A549 (cell line): ENCODE data around the gene ANKRD40. TPM values are rescaled to one million over a fixed set of nuclear protein-coding genes. Genes with fewer than 3 reads are reported as not detected.
A peak's percentile ranks its signal among the peaks of the same experiment; 100 is the strongest.

Experiments
- ATOH8 ChIP-seq: fragments of 250-450 bp; sonication (Bioruptor Pico); IDR thresholded peaks from 2 replicates; pipeline ENCODE4 v1.5.0; 2020; ENCODE audit warnings: low read depth, mild to moderate bottlenecking, moderate library complexity
- BHLHE40 ChIP-seq: IDR thresholded peaks from 2 replicates; pipeline ENCODE4 v1.6.1; 2012; ENCODE audit warnings: low read depth, low read length, inconsistent platforms
- CBX2 ChIP-seq: fragments of 200-600 bp; sonication (generic); IDR thresholded peaks from 2 replicates; pipeline ENCODE4 v1.6.1; 2016; ENCODE audit warnings: low read depth, mild to moderate bottlenecking, borderline replicate concordance
- CBX8 ChIP-seq: fragments of 200-600 bp; sonication (generic); IDR thresholded peaks from 2 replicates; pipeline ENCODE4 v1.6.1; 2016
- CHD2 ChIP-seq: fragments of 150-350 bp; IDR thresholded peaks from 2 replicates; pipeline ENCODE4 v1.6.1; 2014; ENCODE audit warnings: low read length; ENCODE audit not compliant: partially characterized antibody
- CHD4 ChIP-seq: fragments of 200-600 bp; sonication (generic); IDR thresholded peaks from 2 replicates; pipeline ENCODE4 v1.6.1; 2016; ENCODE audit warnings: antibody characterized with exemption, mild to moderate bottlenecking, borderline replicate concordance
- CTCF ChIP-seq: fragments of >200 bp; sonication (Bioruptor Twin); formaldehyde crosslinking; IDR thresholded peaks from 3 replicates; pipeline ENCODE4 v1.5.1; 2016
- E2F6 ChIP-seq: IDR thresholded peaks from 2 replicates; pipeline ENCODE4 v1.6.1; 2012; ENCODE audit warnings: low read depth, borderline replicate concordance
- EHF ChIP-seq: fragments of 250-450 bp; sonication (Bioruptor Pico); IDR thresholded peaks from 2 replicates; pipeline ENCODE4 v1.5.0; 2020; ENCODE audit warnings: mild to moderate bottlenecking
- ELK1 ChIP-seq: fragments of 150-350 bp; IDR thresholded peaks from 2 replicates; pipeline ENCODE4 v1.6.1; 2014; ENCODE audit warnings: low read depth, mild to moderate bottlenecking, low read length
- EP300 ChIP-seq, 2 experiments: fragments of >200 bp; sonication (Bioruptor Twin); formaldehyde crosslinking; IDR thresholded peaks; 2 replicates in 1 of 2; 3 replicates in 1 of 2; pipeline ENCODE4 v1.6.1; 2016 to 2017
- FOSB ChIP-seq: fragments of 250-450 bp; sonication (Bioruptor Pico); IDR thresholded peaks from 2 replicates; pipeline ENCODE4 v1.5.0; 2020; ENCODE audit warnings: mild to moderate bottlenecking, moderate library complexity
- FOXS1 ChIP-seq: fragments of 250-450 bp; sonication (Bioruptor Pico); IDR thresholded peaks from 2 replicates; pipeline ENCODE4 v1.5.0; 2020; ENCODE audit warnings: mild to moderate bottlenecking, moderate library complexity
- GATA3 ChIP-seq: IDR thresholded peaks from 2 replicates; pipeline ENCODE4 v1.6.1; 2012; ENCODE audit warnings: borderline replicate concordance
- HDAC2 ChIP-seq: fragments of 200-600 bp; sonication (generic); IDR thresholded peaks from 2 replicates; pipeline ENCODE4 v1.6.1; 2016
- HES2 ChIP-seq: fragments of >200 bp; sonication (Bioruptor Twin); formaldehyde crosslinking; IDR thresholded peaks from 2 replicates; pipeline ENCODE4 v1.6.1; 2016
- JUN ChIP-seq, 2 experiments: fragments of >200 bp; sonication (Bioruptor Twin); formaldehyde crosslinking; IDR thresholded peaks; 2 replicates in 1 of 2; 3 replicates in 1 of 2; pipeline ENCODE4 v1.6.1; 2016 to 2017
- KDM1A ChIP-seq: fragments of 200-600 bp; sonication (generic); IDR thresholded peaks from 2 replicates; pipeline ENCODE4 v1.6.1; 2016; ENCODE audit warnings: low read depth, mild to moderate bottlenecking
- MAFK ChIP-seq: fragments of 450-650 bp; IDR thresholded peaks from 2 replicates; pipeline ENCODE4 v1.6.1; 2014; ENCODE audit not compliant: partially characterized antibody
- MYC ChIP-seq: IDR thresholded peaks from 2 replicates; pipeline ENCODE4 v1.6.1; 2012; ENCODE audit warnings: mild to moderate bottlenecking, inconsistent platforms, low read length, improper control_type of control experiment, borderline replicate concordance
- NFE2L2 ChIP-seq: fragments of 150-350 bp; conservative IDR thresholded peaks from 2 replicates; pipeline ENCODE4 v1.6.1; 2014; ENCODE audit warnings: low read length
- NPAS2 ChIP-seq: fragments of 250-450 bp; sonication (Bioruptor Pico); IDR thresholded peaks from 2 replicates; pipeline ENCODE4 v1.8.0; 2022; ENCODE audit warnings: mild to moderate bottlenecking, moderate library complexity, borderline replicate concordance
- RAD21 ChIP-seq, 2 experiments: fragments of >200 bp in 1 of 2; sonication (Bioruptor Twin) in 1 of 2; formaldehyde crosslinking in 1 of 2; IDR thresholded peaks in 1 of 2; conservative IDR thresholded peaks in 1 of 2; 2 replicates in 1 of 2; 3 replicates in 1 of 2; pipeline ENCODE4 v1.6.1; 2012 to 2018; ENCODE audit warnings: inconsistent platforms in 1 of 2
- RARB ChIP-seq: fragments of 250-450 bp; sonication (Bioruptor Pico); IDR thresholded peaks from 2 replicates; pipeline ENCODE4 v1.8.0; 2021; ENCODE audit warnings: mild to moderate bottlenecking, moderate library complexity
- RCOR1 ChIP-seq: fragments of 150-350 bp; IDR thresholded peaks from 2 replicates; pipeline ENCODE4 v1.6.1; 2014; ENCODE audit warnings: antibody characterized with exemption, low read length, low read depth
- REST ChIP-seq: fragments of 200-600 bp; sonication (generic); IDR thresholded peaks from 2 replicates; pipeline ENCODE4 v1.6.1; 2016; ENCODE audit warnings: antibody characterized with exemption, mild to moderate bottlenecking, moderate library complexity
- RFX5 ChIP-seq: fragments of 450-650 bp; IDR thresholded peaks from 2 replicates; pipeline ENCODE4 v1.7.1; 2014; ENCODE audit warnings: antibody characterized with exemption, mild to moderate bottlenecking, moderate library complexity
- RNF2 ChIP-seq: fragments of 200-600 bp; sonication (generic); IDR thresholded peaks from 2 replicates; pipeline ENCODE4 v1.6.1; 2016; ENCODE audit warnings: low read depth, mild to moderate bottlenecking, antibody characterized with exemption, moderate library complexity, borderline replicate concordance
- SMC3 ChIP-seq: fragments of >200 bp; sonication (Bioruptor Twin); formaldehyde crosslinking; IDR thresholded peaks from 3 replicates; pipeline ENCODE4 v1.6.1; 2018; ENCODE audit warnings: inconsistent platforms
- SREBF2 ChIP-seq: fragments of 450-650 bp; IDR thresholded peaks from 2 replicates; pipeline ENCODE4 v1.6.1; 2014; ENCODE audit warnings: mild to moderate bottlenecking, moderate library complexity
- TFCP2L1 ChIP-seq: fragments of 250-450 bp; sonication (Bioruptor Pico); IDR thresholded peaks from 2 replicates; pipeline ENCODE4 v1.5.0; 2021; ENCODE audit warnings: mild to moderate bottlenecking
- TP53 ChIP-seq: fragments of 250-450 bp; sonication (Bioruptor Pico); IDR thresholded peaks from 2 replicates; pipeline ENCODE4 v1.5.0; 2021; ENCODE audit warnings: mild to moderate bottlenecking, moderate library complexity
- USF2 ChIP-seq: fragments of 450-650 bp; IDR thresholded peaks from 2 replicates; pipeline ENCODE4 v1.6.1; 2014; ENCODE audit warnings: antibody characterized with exemption
- ZC3H11A ChIP-seq: fragments of 450-650 bp; IDR thresholded peaks from 2 replicates; pipeline ENCODE4 v1.6.1; 2014; ENCODE audit warnings: antibody characterized with exemption, mild to moderate bottlenecking
- polyA plus RNA-seq, 4 experiments: library from polyadenylated mRNA; depleted of rRNA in 3 of 4; stranded (reverse); fragments of >200 nt; fragmentation: RNase III in 1 of 4; extraction: RNeasy Plus Mini Kit Qiagen cat#74134 plus additional on column Dnase treatment in 1 of 4; gene quantifications; 2 replicates in 3 of 4; 3 replicates in 1 of 4; pipeline ENCODE4 v1.2.3, GENCODE V29; 2011 to 2017

The ANKRD40 gene
- polyA plus RNA-seq, 2 of the 4 experiments (the other 2 are of a cell fraction), result 50.1 to 84.3 TPM

GRCh38 chr17:50684612-50685333 lies 22.9 kb downstream of the ANKRD40 start (continued):
- TF ChIP-seq BHLHE40 (no peak), RNF2 (no peak), EHF (CRISPR knock-in tag) (0 out of 2 replicates have a peak, but pooled peaks have one; percentile 71), E2F6 (no peak; the same call in 1 of the 2 replicates), SREBF2 (no peak), FOSB (CRISPR knock-in tag) (no peak), HDAC2 (peak; percentile 95), ATOH8 (CRISPR knock-in tag) (peak; percentile 47; the same call in 1 of the 2 replicates), RCOR1 (no peak), MYC (no peak), CHD4 (peak; percentile 47; the same call in 1 of the 2 replicates), RAD21 (conservative IDR thresholded peaks at IDR 0.05 in 1 of 2, IDR thresholded peaks at IDR 0.05 in 1 of 2) (no peak), REST (no peak), HES2 (no peak), KDM1A (peak; percentile 95), CHD2 (no peak), CBX8 (no peak), GATA3 (no peak), ZC3H11A (no peak), RARB (CRISPR knock-in tag) (no peak), JUN (IDR thresholded peaks at IDR 0.05) (peak in 1 of 2 experiments; percentile 31; a peak in 1 of 5 replicates), FOXS1 (CRISPR knock-in tag) (no peak), NPAS2 (CRISPR knock-in tag) (no peak), RFX5 (no peak), MAFK (no peak), CTCF (no peak), TP53 (CRISPR knock-in tag) (peak; percentile 30; the same call in 1 of the 2 replicates), USF2 (no peak), CBX2 (no peak), TFCP2L1 (CRISPR knock-in tag) (no peak), NFE2L2 (no peak), ELK1 (no peak), EP300 (IDR thresholded peaks at IDR 0.05) (no peak), SMC3 (no peak)
